ENCODE data around the gene PRDM1. TPM values are rescaled to one million over a fixed set of nuclear protein-coding genes. Genes with fewer than 3 reads are reported as not detected.

Gene PRDM1
- total RNA-seq = 327 TPM
- 10 to 100 TPM; 48.6 to 71.6 (median 64.7) TPM for polyA plus RNA-seq

DNA sequence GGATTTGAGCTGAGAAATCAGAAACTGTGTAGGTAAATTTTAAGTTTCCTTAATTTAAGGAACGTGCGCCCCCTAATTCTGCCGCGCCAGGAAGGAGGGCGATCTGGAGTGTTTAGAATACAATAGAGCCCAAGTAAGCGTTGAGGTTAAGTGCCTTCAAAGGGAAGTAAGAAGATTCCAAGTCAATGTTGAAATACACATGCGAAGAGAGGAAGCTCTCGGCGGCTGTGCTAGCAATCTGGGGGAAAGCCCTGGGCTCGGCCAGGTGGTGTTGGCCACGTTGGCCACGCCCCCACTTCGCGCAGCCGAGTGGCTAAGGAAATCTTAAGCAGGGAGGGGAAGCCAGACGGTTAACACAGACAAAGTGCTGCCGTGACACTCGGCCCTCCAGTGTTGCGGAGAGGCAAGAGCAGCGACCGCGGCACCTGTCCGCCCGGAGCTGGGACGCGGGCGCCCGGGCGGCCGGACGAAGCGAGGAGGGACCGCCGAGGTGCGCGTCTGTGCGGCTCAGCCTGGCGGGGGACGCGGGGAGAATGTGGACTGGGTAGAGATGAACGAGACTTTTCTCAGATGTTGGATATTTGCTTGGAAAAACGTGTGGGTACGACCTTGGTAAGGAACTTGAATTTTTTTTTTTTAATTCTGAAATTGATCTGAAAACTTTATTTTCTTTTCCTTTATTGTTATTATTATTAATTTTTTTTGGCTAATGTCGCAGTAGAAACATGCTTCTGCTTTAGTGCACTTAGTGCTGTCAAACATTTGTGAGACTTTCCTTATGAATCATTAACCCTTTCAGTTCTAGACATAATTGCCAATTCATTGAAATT lies at the start of gene PRDM1:
Gene PRDM1 (plus strand): TSS at position 353 of the 830 bp plus-strand sequence. CDS start 218 bp downstream, at position 571.
- peaks cover 34 to 83% (median 65%) of the 10 kb centered on the region in 4 donors for H3K4me1 Mint-ChIP-seq
- peaks cover 0 to 2% (median 0%) of the 10 kb centered on the region in 7 donors for H3K9me3 Mint-ChIP-seq
- Histone ChIP-seq H3K27me3 (ENCODE audit: control insufficient read depth, insufficient read depth, low read length) (no peaks in the 10 kb centered on the region), H3K9me3 (ENCODE audit: control insufficient read depth in 2 of 2, low read length in 2 of 2) (no peaks in the 10 kb centered on the region), H3K4me1 (ENCODE audit: control insufficient read depth, insufficient read depth, low read length, poor library complexity, severe bottlenecking) (peaks cover 73% of the 10 kb centered on the region), H3K36me3 (ENCODE audit: control insufficient read depth, insufficient read depth, low read length) (no peaks in the 10 kb centered on the region), H3K27ac (ENCODE audit: insufficient read depth, low read length, poor library complexity, severe bottlenecking) (peak within 1 kb of the TSS; percentile 72), H3K4me3 (ENCODE audit: low read depth, low read length) (peak within 1 kb of the TSS; percentile 94)
- peak within 1 kb of the TSS; percentile 93 to 94 (median 94) for H3K4me3 Mint-ChIP-seq
- peaks cover 8% of the 10 kb centered on the region for H3K36me3 Mint-ChIP-seq
- H3K27me3 Mint-ChIP-seq = peaks cover 4% of the 10 kb centered on the region
- peak within 1 kb of the TSS; percentile 86 to 93 (median 88) for H3K27ac Mint-ChIP-seq
- ATAC-seq (ENCODE audit: low read depth in 2 of 2) = peak; percentile 78 to 84
- DNase-seq = peak; percentile 73 to 94 (median 76)

- no peaks in the 10 kb centered on the region for H3K36me3 ChIP-seq (ENCODE audit: control insufficient read depth, insufficient read depth, low read length)
- no peak overlapping the region for H3K4me3 ChIP-seq (ENCODE audit: low read depth, low read length)
- H3K9me3 ChIP-seq (ENCODE audit: control insufficient read depth in 2 of 2, low read length in 2 of 2) = no peaks in the 10 kb centered on the region
- Mint-ChIP-seq H3K4me3 (no peak overlapping the region), H3K36me3 (peaks cover 4% of the 10 kb centered on the region), H3K27ac (peak overlapping the region in 1 of 3 donors; percentile 9), H3K9me3 (peaks cover 0 to 14% (median 6%) of the 10 kb centered on the region in 7 donors), H3K4me1 (peaks cover 0 to 5% (median 2%) of the 10 kb centered on the region in 4 donors), H3K27me3 (no peaks in the 10 kb centered on the region)
- no peak for ATAC-seq (ENCODE audit: low read depth in 2 of 2)
- no peak for DNase-seq
- no peaks in the 10 kb centered on the region for H3K27me3 ChIP-seq (ENCODE audit: control insufficient read depth, insufficient read depth, low read length)
- no peak overlapping the region for H3K27ac ChIP-seq (ENCODE audit: insufficient read depth, low read length, poor library complexity, severe bottlenecking)
- no peaks in the 10 kb centered on the region for H3K4me1 ChIP-seq (ENCODE audit: control insufficient read depth, insufficient read depth, low read length, poor library complexity, severe bottlenecking)
These were observed 49.1 kb upstream of the PRDM1 start for GRCh38 chr6:106037060-106037459.

- H3K27ac ChIP-seq (ENCODE audit: insufficient read depth, low read length, poor library complexity, severe bottlenecking) = no peak overlapping the region
- H3K9me3 ChIP-seq (ENCODE audit: control insufficient read depth in 2 of 2, low read length in 2 of 2) = no peaks in the 10 kb centered on the region
- Mint-ChIP-seq H3K36me3 (peaks cover 4% of the 10 kb centered on the region), H3K27me3 (no peaks in the 10 kb centered on the region), H3K4me3 (no peak overlapping the region), H3K27ac (no peak overlapping the region), H3K9me3 (peaks cover 0 to 14% (median 6%) of the 10 kb centered on the region in 7 donors), H3K4me1 (peaks cover 0 to 5% (median 2%) of the 10 kb centered on the region in 4 donors)
- DNase-seq = no peak
- H3K4me3 ChIP-seq (ENCODE audit: low read depth, low read length) = no peak overlapping the region
- no peaks in the 10 kb centered on the region for H3K4me1 ChIP-seq (ENCODE audit: control insufficient read depth, insufficient read depth, low read length, poor library complexity, severe bottlenecking)
- no peak for ATAC-seq (ENCODE audit: low read depth in 2 of 2)
- no peaks in the 10 kb centered on the region for H3K27me3 ChIP-seq (ENCODE audit: control insufficient read depth, insufficient read depth, low read length)
- no peaks in the 10 kb centered on the region for H3K36me3 ChIP-seq (ENCODE audit: control insufficient read depth, insufficient read depth, low read length)
These were observed 46.1 kb upstream of the PRDM1 start for GRCh38 chr6:106039897-106040592.

DNA sequence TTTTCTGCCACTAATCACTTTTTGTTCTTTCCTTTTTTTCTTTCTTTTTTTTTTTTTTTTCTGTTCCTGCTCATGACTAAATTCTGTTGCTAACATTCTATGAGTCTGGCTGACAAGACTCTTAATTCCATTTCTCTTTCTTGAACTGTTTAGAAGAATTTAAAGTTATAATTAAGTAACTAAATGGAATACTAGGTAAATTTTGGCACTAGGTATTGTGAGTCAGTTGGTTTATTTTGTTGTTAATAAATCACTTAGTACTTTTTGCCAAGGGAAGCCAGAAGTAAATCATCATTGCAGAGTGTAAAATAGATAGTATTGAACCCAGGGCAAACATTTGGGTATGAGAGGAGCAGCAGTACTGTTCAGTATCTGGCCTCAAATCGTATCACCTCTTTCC lies 42.0 kb upstream of the PRDM1 start:
- Mint-ChIP-seq H3K4me1 (no peaks in the 10 kb centered on the region), H3K27ac (no peak overlapping the region), H3K4me3 (no peak overlapping the region), H3K36me3 (no peaks in the 10 kb centered on the region), H3K27me3 (peaks cover 5% of the 10 kb centered on the region), H3K9me3 (peaks cover 0 to 2% (median 0%) of the 10 kb centered on the region in 7 donors)
- H3K27me3 ChIP-seq (ENCODE audit: control insufficient read depth, insufficient read depth, low read length) = no peaks in the 10 kb centered on the region
- DNase-seq (no peak), ATAC-seq (ENCODE audit: low read depth in 2 of 2) (no peak)
- H3K9me3 ChIP-seq (ENCODE audit: control insufficient read depth in 2 of 2, low read length in 2 of 2) = no peaks in the 10 kb centered on the region
- H3K4me1 ChIP-seq (ENCODE audit: control insufficient read depth, insufficient read depth, low read length, poor library complexity, severe bottlenecking) = no peaks in the 10 kb centered on the region
- no peak overlapping the region for H3K4me3 ChIP-seq (ENCODE audit: low read depth, low read length)
- H3K36me3 ChIP-seq (ENCODE audit: control insufficient read depth, insufficient read depth, low read length) = no peaks in the 10 kb centered on the region
- no peak overlapping the region for H3K27ac ChIP-seq (ENCODE audit: insufficient read depth, low read length, poor library complexity, severe bottlenecking)

DNA sequence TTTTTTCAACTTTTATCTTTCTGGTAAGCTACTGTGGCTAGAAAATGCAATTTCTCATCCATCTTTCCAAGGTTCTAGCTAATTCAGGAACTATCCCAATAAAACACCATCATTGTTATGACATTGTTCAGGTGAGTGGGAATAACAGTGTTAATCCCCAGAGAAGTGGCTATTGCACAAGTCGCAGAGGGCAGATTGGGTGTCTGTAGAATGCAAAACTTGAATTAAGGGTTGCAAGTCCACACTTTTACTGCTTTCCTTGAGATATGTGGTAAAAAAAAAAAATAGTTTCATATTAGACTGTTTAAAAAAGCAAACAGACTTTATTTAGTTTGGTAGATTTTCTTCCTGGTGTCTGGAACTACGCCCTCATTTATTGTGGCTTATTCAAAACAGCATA lies 41.1 kb upstream of the PRDM1 start:
- H3K9me3 ChIP-seq (ENCODE audit: control insufficient read depth in 2 of 2, low read length in 2 of 2) = no peaks in the 10 kb centered on the region
- H3K27me3 Mint-ChIP-seq = peaks cover 5% of the 10 kb centered on the region
- H3K4me3 ChIP-seq (ENCODE audit: low read depth, low read length) = no peak overlapping the region
- no peaks in the 10 kb centered on the region for H3K27me3 ChIP-seq (ENCODE audit: control insufficient read depth, insufficient read depth, low read length)
- H3K4me1 ChIP-seq (ENCODE audit: control insufficient read depth, insufficient read depth, low read length, poor library complexity, severe bottlenecking) = no peaks in the 10 kb centered on the region
- no peaks in the 10 kb centered on the region for H3K36me3 Mint-ChIP-seq
- H3K4me1 Mint-ChIP-seq = no peaks in the 10 kb centered on the region
- H3K9me3 Mint-ChIP-seq = peaks cover 0 to 2% (median 0%) of the 10 kb centered on the region in 7 donors
- ATAC-seq (ENCODE audit: low read depth in 2 of 2) (no peak), DNase-seq (no peak)
- no peak overlapping the region for H3K27ac ChIP-seq (ENCODE audit: insufficient read depth, low read length, poor library complexity, severe bottlenecking)
- no peaks in the 10 kb centered on the region for H3K36me3 ChIP-seq (ENCODE audit: control insufficient read depth, insufficient read depth, low read length)
- no peak overlapping the region for H3K4me3 Mint-ChIP-seq
- no peak overlapping the region for H3K27ac Mint-ChIP-seq

- Mint-ChIP-seq H3K36me3 (no peaks in the 10 kb centered on the region), H3K27me3 (peaks cover 5% of the 10 kb centered on the region), H3K9me3 (peaks cover 0 to 2% (median 0%) of the 10 kb centered on the region in 7 donors)
These were observed 39.9 kb upstream of the PRDM1 start for GRCh38 chr6:106046116-106046853.

DNA sequence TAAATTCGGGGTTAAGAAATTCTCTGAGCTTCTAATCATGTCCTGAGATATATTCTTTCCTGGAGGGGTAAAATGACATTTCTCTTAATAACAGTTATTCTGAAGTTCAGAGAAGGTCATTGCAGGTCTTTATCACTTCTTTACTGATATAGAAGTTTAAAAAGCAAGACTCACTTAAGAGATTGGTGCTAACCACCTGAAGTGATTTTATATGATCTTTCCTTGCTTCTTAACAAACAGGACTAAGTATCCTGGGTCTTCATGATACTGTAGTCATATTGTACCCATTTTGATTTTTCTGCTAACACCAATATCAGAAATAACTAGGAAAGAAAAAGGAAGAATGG lies 39.3 kb upstream of the PRDM1 start:
- H3K36me3 Mint-ChIP-seq = no peaks in the 10 kb centered on the region
- H3K9me3 Mint-ChIP-seq = peaks cover 0 to 2% (median 0%) of the 10 kb centered on the region in 7 donors
- H3K27ac Mint-ChIP-seq = no peak overlapping the region
- DNase-seq (no peak), ATAC-seq (ENCODE audit: low read depth in 2 of 2) (no peak)
- Histone ChIP-seq H3K9me3 (ENCODE audit: control insufficient read depth in 2 of 2, low read length in 2 of 2) (no peaks in the 10 kb centered on the region), H3K4me1 (ENCODE audit: control insufficient read depth, insufficient read depth, low read length, poor library complexity, severe bottlenecking) (no peaks in the 10 kb centered on the region), H3K27ac (ENCODE audit: insufficient read depth, low read length, poor library complexity, severe bottlenecking) (no peak overlapping the region), H3K4me3 (ENCODE audit: low read depth, low read length) (no peak overlapping the region), H3K36me3 (ENCODE audit: control insufficient read depth, insufficient read depth, low read length) (no peaks in the 10 kb centered on the region), H3K27me3 (ENCODE audit: control insufficient read depth, insufficient read depth, low read length) (no peaks in the 10 kb centered on the region)
- H3K4me1 Mint-ChIP-seq = peaks cover 0 to 10% (median 5%) of the 10 kb centered on the region in 4 donors
- no peak overlapping the region for H3K4me3 Mint-ChIP-seq
- H3K27me3 Mint-ChIP-seq = peaks cover 5% of the 10 kb centered on the region

More at GRCh38 chr6:106046116-106046853, 39.9 kb upstream of the PRDM1 start:
- H3K36me3 ChIP-seq (ENCODE audit: control insufficient read depth, insufficient read depth, low read length) = no peaks in the 10 kb centered on the region
- H3K4me1 ChIP-seq (ENCODE audit: control insufficient read depth, insufficient read depth, low read length, poor library complexity, severe bottlenecking) = no peaks in the 10 kb centered on the region
- H3K27me3 ChIP-seq (ENCODE audit: control insufficient read depth, insufficient read depth, low read length) = no peaks in the 10 kb centered on the region
- no peak for DNase-seq
- Mint-ChIP-seq H3K4me3 (no peak overlapping the region), H3K4me1 (peaks cover 0 to 6% (median 2%) of the 10 kb centered on the region in 4 donors), H3K27ac (peak overlapping the region in 1 of 3 donors; percentile 5)
- H3K27ac ChIP-seq (ENCODE audit: insufficient read depth, low read length, poor library complexity, severe bottlenecking) = no peak overlapping the region
- no peaks in the 10 kb centered on the region for H3K9me3 ChIP-seq (ENCODE audit: control insufficient read depth in 2 of 2, low read length in 2 of 2)
- no peak for ATAC-seq (ENCODE audit: low read depth in 2 of 2)
- H3K4me3 ChIP-seq (ENCODE audit: low read depth, low read length) = no peak overlapping the region

Data from CD4-positive, CD25-positive, alpha-beta regulatory T cell (primary cell).